PC-3 (cell line): ENCODE results near the gene OSBPL8. TPM values are rescaled to one million over a fixed set of nuclear protein-coding genes. Genes with fewer than 3 reads are reported as not detected.
A peak's percentile ranks its signal among the peaks of the same experiment; 100 is the strongest.

Experiments
- ATAC-seq: fragments of 200-7000 bp; cut with Tn5 transposase; 2 replicates; pipeline ENCODE4 v1.9.1; 2020; ENCODE audit warnings: mild to moderate bottlenecking, moderate library complexity
- BruUV-seq: library from RNA; stranded (reverse); fragments of 400-500 nt; replicated peaks from 2 replicates; lab custom pipeline; 2021; lab: Mats Ljungman, UMichigan
- CTCF ChIA-PET: fragments of 300-600 bp; sonication (Branson Sonifier 250); formaldehyde crosslinking; loops from one replicate; lab custom pipeline; 2022; ENCODE audit warnings: antibody characterized with exemption; lab: Charles Lee
- POLR2A ChIA-PET: fragments of 300-600 bp; sonication (Branson Sonifier 250); formaldehyde crosslinking; loops from one replicate; lab custom pipeline; 2022; ENCODE audit warnings: antibody characterized with exemption; ENCODE audit not compliant: unreplicated experiment; lab: Charles Lee
- DNase-seq: peaks from one replicate; pipeline ENCODE4 v3.0.0-alpha.2; 2015
- H2AFZ ChIP-seq: fragments of 300-600 bp; sonication (generic); 2 replicates; pipeline ENCODE4 v1.6.0; 2016; ENCODE audit warnings: antibody characterized with exemption, low read length
- H3F3A ChIP-seq: fragments of 300-600 bp; sonication (generic); one replicate; pipeline ENCODE4 v1.6.0; 2017; ENCODE audit warnings: antibody characterized with exemption, low read length, control low read depth, mild to moderate bottlenecking; ENCODE audit not compliant: unreplicated experiment
- H3K27ac ChIP-seq: fragments of 300-600 bp; sonication (generic); 2 replicates; pipeline ENCODE4 v1.5.1; 2016; ENCODE audit warnings: mild to moderate bottlenecking, low read length
- H3K27me3 ChIP-seq: fragments of 300-600 bp; sonication (generic); 2 replicates; pipeline ENCODE4 v1.6.1; 2016; ENCODE audit warnings: low read length, mixed read lengths
- H3K36me3 ChIP-seq: fragments of 300-600 bp; sonication (generic); 2 replicates; pipeline ENCODE4 v1.6.1; 2016; ENCODE audit warnings: low read depth, mixed run types, low read length, mixed read lengths
- H3K4me1 ChIP-seq: fragments of 300-600 bp; sonication (generic); 2 replicates; pipeline ENCODE4 v1.5.1; 2016; ENCODE audit warnings: low read length; ENCODE audit not compliant: insufficient read depth
- H3K4me2 ChIP-seq: fragments of 300-600 bp; sonication (generic); 2 replicates; pipeline ENCODE4 v1.6.0; 2016; ENCODE audit warnings: low read length
- H3K4me3 ChIP-seq: fragments of 300-600 bp; sonication (generic); 2 replicates; pipeline ENCODE4 v1.5.1; 2016; ENCODE audit warnings: mild to moderate bottlenecking, low read length, mixed read lengths
- H3K79me2 ChIP-seq: fragments of 300-600 bp; sonication (generic); 2 replicates; pipeline ENCODE4 v1.6.1; 2017; ENCODE audit warnings: low read length, mixed read lengths
- H3K9ac ChIP-seq: fragments of 300-600 bp; sonication (generic); 2 replicates; pipeline ENCODE4 v1.6.0; 2016; ENCODE audit warnings: mild to moderate bottlenecking, low read length
- H3K9me2 ChIP-seq: fragments of 300-600 bp; sonication (generic); replicated peaks from 2 replicates; pipeline ENCODE4 v1.6.1; 2016; ENCODE audit warnings: mixed run types, low read length, mixed read lengths
- H3K9me3 ChIP-seq: fragments of 300-600 bp; sonication (generic); 2 replicates; pipeline ENCODE4 v1.6.1; 2016; ENCODE audit warnings: low read length, mixed read lengths
- H4K20me1 ChIP-seq: fragments of 300-600 bp; sonication (generic); 2 replicates; pipeline ENCODE4 v1.6.1; 2016; ENCODE audit warnings: low read length, mixed read lengths
- CTCF ChIP-seq: fragments of 300-600 bp; sonication (generic); conservative IDR thresholded peaks from 2 replicates; pipeline ENCODE4 v1.5.1; 2017; ENCODE audit warnings: antibody characterized with exemption, low read depth, mild to moderate bottlenecking, low read length
- EZH2 ChIP-seq: fragments of 300-600 bp; sonication (generic); IDR thresholded peaks from one replicate; pipeline ENCODE4 v1.6.1; 2017; ENCODE audit warnings: antibody characterized with exemption, mild to moderate bottlenecking, low read length; ENCODE audit not compliant: unreplicated experiment
- EZH2phosphoT487 ChIP-seq: fragments of 300-600 bp; sonication (generic); IDR thresholded peaks from 2 replicates; pipeline ENCODE4 v1.6.1; 2018; ENCODE audit warnings: mild to moderate bottlenecking, antibody characterized with exemption, low read length, borderline replicate concordance
- intact Hi-C: fragments of 100-400 bp; cut with micrococcal nuclease; formaldehyde crosslinking; loops from 2 replicates; pipeline ENCODE4 v1.9.0; 2023
- total RNA-seq: library from RNA; depleted of rRNA; stranded (reverse); fragments of >200 nt; gene quantifications from 2 replicates; pipeline ENCODE4 v1.2.3, GENCODE V29; 2014

The OSBPL8 gene
- total RNA-seq, 1 experiment from 2014 or later: 28.5 TPM

GRCh38 chr12:76308866-76309265 is 250.7 kb downstream of the OSBPL8 start:
- H2AFZ ChIP-seq: no peak overlapping the region
- no peaks in the 10 kb centered on the region for H3K9me2 ChIP-seq
- ATAC-seq (no peak), DNase-seq (no peak)
- POLR2A ChIA-PET: no interaction called here
- no peak overlapping the region for H3K4me2 ChIP-seq
- TF ChIP-seq CTCF (no peak), EZH2 (no peak), EZH2phosphoT487 (no peak)
- no peaks in the 10 kb centered on the region for H3K9me3 ChIP-seq
- no peak overlapping the region for H3K9ac ChIP-seq
- no peaks in the 10 kb centered on the region for H4K20me1 ChIP-seq
- H3K27me3 ChIP-seq: no peaks in the 10 kb centered on the region
- H3K79me2 ChIP-seq: no peaks in the 10 kb centered on the region
- CTCF ChIA-PET: no interaction called here
- no peaks in the 10 kb centered on the region for H3F3A ChIP-seq
- no peak overlapping the region for H3K27ac ChIP-seq
- H3K36me3 ChIP-seq: no peaks in the 10 kb centered on the region
- peaks cover 8% of the 10 kb centered on the region for H3K4me1 ChIP-seq
- intact Hi-C loops: no loop called here
- no peak overlapping the region for H3K4me3 ChIP-seq
- no TSS peak for BruUV-seq

- CTCF ChIA-PET: no interaction called here
- Histone ChIP-seq H3K27me3 (no peaks in the 10 kb centered on the region), H3F3A (no peaks in the 10 kb centered on the region), H2AFZ (no peak overlapping the region), H3K4me2 (no peak overlapping the region), H3K27ac (no peak overlapping the region), H3K9me3 (no peaks in the 10 kb centered on the region), H3K4me1 (peaks cover 11% of the 10 kb centered on the region), H3K79me2 (no peaks in the 10 kb centered on the region), H3K9ac (no peak overlapping the region), H3K4me3 (no peak overlapping the region), H4K20me1 (no peaks in the 10 kb centered on the region), H3K36me3 (no peaks in the 10 kb centered on the region), H3K9me2 (no peaks in the 10 kb centered on the region)
- DNase-seq (peak; percentile 14), ATAC-seq (no peak)
- BruUV-seq: no TSS peak
- POLR2A ChIA-PET: no interaction called here
- intact Hi-C loops: no loop called here
- TF ChIP-seq CTCF (no peak), EZH2phosphoT487 (no peak), EZH2 (no peak)
Measured at GRCh38 chr12:76307083-76307482, 252.5 kb downstream of the OSBPL8 start.

- Histone ChIP-seq H3K9ac (no peak overlapping the region), H3F3A (no peaks in the 10 kb centered on the region), H4K20me1 (no peaks in the 10 kb centered on the region), H3K4me1 (peaks cover 3% of the 10 kb centered on the region; the same call in 1 of the 2 replicates), H3K9me3 (no peaks in the 10 kb centered on the region), H3K27ac (no peak overlapping the region), H3K9me2 (no peaks in the 10 kb centered on the region), H2AFZ (no peak overlapping the region), H3K4me2 (no peak overlapping the region), H3K36me3 (no peaks in the 10 kb centered on the region), H3K4me3 (no peak overlapping the region), H3K79me2 (no peaks in the 10 kb centered on the region), H3K27me3 (no peaks in the 10 kb centered on the region)
- no TSS peak for BruUV-seq
- TF ChIP-seq CTCF: no peak
- TF ChIP-seq EZH2: no peak
- TF ChIP-seq EZH2phosphoT487: no peak
- no peak for ATAC-seq
- intact Hi-C loops: no loop called here
- CTCF ChIA-PET: no interaction called here
- POLR2A ChIA-PET: no interaction called here
- DNase-seq: no peak
Measured at GRCh38 chr12:76303989-76304460, 255.5 kb downstream of the OSBPL8 start.
